SHP77 treated with DMSO at 0.1 percent for 48 hours (cell line): Measurements from ENCODE around the gene ATP5PO.
"Not testable (repeated sequence)": the region's sequence is repeated elsewhere in the genome, so short reads cannot be mapped to it uniquely, and the experiment has no call there.

Source experiments
- DNase-seq: peaks from one replicate; lab custom pipeline; 2025; lab: John Stamatoyannopoulos, UW

The ATP5PO gene

DNA sequence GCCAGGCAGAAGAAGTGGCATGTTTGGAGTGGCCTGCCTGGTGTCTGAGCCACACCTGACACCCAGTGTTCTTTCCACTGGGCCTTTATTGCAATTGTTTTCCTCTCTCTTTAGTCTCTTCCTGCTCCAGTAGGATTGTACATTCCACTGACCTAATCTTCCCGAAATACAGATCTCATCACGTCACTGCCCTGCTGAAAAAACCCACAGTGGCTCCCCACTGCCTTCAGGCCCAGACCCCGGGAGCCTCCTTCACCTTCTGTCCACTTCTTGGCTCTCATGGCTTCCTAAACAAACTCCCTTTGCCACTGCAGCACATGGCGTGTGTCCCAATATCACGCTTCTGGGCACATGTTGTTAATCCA lies 25.3 kb upstream of the ATP5PO start:
- no peak for DNase-seq

DNA sequence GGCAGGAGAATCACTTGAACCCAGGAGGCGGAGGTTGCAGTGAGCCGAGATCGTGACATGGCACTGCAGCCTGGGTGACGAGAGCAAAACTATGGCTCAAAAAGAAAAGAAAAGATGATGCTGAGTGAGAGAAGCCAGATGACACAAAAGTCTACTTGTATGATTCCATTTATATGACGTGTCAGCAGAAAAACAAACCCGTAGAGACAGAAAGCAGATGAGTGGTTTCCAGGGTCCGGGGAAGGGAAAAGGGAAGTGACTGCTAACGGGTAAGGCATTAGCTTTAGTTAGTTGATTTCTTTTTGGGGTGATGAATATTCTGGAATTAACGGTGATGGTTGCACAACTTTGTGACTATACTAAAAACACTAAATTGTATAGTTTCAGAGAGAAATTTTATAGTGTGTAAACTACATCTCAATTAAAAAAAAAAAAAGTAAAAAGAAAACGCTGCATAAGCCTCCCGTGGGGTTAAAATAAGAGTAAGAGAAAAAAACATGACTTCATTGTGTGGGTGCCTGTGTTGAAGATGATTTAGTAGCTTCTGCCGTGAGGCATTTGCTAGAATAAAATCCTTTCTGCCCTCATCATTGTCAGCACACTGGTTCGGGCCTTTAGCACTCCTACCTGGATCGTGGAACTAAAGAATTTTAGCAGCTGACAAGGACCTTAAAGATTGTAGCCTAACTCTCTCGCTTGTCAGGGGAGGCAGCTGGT lies 24.7 kb upstream of the ATP5PO start:
- DNase-seq = no peak

DNA sequence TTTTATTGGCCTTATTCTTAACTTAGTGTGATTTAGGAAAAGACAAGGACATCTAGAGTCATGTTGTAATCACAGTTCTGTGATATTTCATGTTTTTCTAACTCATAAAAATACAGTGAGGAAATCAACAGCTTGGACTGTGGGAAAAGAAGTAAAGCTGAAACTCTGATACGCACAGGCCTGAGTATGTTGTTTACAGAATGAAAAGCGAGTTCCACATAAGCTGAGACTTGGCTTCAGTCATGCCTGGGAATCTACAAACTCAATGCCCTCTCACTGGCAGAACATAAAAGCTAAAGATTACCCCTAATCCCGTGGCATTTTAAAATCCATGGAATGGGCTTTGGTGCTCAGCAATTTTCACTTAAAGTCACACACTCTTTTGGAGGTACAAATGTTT lies 23.6 kb upstream of the ATP5PO start:
- no peak for DNase-seq

DNA sequence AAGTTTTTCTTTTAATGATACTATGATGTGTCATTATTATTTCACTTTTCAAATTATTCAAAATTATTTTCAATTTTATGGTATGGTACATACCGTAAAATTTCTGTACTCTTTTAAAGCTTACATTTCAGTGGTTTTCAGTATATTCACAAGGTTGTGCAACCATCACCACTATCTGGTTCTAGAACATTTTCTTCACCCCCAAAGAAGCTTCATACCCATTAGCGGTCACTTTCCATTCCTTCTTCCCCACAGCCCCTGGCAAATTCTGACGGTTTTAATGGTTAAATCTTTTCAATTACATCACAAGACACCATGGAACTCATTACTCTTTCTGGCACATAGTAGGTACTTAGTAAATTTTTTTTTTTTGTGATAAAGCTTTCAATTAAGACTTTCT lies 22.8 kb upstream of the ATP5PO start:
- DNase-seq = no peak

DNA sequence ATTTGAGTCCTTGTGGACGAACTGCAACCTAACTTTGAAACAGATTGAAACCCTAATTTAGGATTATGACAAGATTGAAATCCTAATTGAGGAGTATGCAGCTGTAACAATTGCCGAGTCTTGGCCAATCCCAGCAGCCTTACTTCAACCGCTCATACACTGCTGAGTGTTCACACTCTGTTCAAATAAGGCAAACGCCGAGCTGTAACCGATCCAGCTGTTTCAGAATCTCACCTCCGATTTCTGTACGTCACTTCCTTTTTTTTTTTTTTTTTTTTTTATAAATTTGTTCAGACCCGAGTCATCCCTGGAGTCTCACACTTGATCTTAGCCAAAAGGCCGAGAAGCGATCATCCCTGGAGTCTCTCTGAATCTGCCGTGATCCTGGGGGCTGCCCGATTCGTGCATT lies 22.3 kb upstream of the ATP5PO start:
- no peak for DNase-seq

DNA sequence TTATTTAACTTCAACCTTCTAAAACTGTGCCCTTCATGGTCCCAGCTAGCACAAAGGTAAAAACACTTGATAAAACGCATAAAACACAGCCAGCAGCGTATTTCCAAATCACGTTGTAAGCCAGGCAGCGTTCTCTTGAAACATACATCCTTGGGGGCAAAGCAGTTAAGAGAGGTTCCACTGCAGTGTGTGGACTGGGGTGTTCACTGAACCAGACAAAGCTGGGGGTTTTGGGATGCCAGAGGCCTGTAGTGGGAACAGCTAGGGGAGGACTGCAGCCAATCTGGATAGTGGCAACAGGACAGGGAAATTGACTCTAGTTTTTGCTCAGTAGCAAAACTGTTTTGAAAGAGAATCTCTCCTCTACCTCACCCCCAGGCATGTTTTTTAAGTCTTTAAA lies 21.5 kb upstream of the ATP5PO start:
- DNase-seq = no peak

DNA sequence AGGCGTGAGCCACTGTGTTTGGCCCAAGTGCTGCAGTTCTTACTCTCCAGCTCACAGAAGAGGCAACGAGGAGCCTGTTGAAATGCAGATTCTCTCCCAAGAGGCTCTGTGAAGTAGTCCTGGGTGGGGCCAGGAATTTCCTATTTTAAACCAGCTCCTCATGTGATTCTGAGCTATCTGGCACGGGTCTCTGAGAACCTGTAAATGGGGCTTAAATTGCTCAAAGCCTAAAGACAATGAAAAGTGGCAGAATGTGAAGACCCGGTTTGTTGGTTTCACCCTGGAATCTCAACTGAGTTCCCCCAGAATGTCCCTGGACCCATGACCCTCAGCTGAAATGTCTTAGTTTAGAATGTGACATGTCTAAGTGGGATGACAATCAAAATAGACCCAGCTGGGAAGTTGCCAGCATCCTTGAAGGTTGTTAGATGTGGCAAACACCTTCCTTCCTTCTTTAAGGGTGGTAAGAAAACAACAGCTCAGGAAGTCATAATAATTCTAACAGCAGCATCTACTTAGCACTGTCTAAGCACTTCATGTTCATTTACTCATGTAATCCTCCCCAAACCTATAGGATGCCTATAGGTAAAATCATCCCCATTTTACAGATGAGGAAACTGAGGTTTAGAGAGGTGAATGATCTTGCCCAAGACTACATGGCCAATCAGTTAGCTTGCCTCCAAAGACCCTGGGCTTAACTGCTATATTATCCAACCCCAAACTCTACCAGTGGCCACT lies 20.9 kb upstream of the ATP5PO start:
- no peak for DNase-seq

DNA sequence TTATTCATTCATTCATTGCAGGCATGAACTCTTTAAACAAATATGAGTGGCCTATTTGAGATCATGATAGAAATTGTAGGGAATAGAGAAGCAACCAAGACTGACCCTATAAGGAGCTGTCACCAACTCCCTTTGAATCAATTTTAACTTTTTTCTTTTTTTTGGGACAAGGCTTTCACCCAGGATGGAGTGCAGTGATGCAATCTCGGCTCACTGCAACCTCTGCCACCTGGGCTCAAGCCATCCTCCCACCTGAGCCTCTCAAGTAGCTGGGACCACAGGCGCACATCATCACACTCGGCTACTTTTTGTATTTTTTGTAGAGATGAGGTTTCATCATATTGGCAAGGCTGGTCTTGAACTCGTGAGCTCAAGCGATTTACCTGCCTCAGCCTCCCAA lies 17.1 kb upstream of the ATP5PO start:
- no peak for DNase-seq

DNA sequence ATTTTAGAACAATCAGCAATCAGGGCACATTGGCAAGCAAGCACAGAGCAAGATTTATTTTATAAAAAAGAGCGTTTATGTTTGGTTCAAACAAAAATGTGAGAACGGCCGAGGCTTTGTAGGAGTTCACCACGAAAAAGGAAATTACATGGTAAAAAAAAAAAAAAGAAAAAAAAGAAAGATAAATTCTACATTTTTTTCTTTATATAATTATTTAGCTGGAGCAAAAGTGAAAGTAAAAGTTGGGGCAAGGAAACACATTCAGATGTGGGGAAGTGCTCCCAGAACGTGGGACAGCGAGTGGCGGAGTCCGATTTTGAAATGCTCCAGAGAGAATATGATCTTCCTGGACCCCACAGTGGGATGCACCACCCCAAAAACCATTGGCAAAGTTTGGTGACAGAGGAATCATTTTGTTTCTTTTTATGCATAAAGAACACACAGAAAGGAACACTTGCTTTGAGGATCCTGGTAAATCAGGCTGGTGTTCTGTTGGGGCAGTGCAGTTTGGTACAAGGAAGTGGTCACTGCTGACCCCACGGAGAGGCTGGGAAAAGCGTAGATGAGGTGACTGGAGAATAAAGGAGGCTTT lies 16.3 kb upstream of the ATP5PO start:
- DNase-seq = no peak

DNA sequence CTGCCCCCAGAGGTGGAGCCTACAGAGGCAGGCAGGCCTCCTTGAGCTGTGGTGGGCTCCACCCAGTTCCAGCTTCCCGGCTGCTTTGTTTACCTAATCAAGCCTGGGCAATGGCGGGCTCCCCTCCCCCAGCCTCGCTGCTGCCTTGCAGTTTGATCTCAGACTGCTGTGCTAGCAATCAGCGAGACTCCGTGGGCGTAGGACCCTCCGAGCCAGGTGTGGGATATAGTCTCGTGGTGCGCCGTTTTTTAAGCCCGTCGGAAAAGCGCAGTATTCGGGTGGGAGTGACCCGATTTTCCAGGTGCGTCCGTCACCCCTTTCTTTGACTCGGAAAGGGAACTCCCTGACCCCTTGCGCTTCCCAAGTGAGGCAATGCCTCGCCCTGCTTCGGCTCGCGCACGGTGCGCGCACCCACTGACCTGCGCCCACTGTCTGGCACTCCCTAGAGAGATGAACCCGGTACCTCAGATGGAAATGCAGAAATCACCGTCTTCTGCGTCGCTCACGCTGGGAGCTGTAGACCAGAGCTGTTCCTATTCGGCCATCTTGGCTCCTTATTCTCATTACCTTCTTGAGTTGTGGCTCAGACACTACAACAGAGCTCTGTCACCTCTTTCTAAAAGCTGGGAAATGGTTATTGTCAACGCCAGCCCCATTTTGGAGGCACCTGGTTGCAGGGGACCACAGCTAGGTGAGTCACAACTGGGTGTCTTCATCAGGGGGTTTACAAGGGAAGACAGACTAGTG lies 15.6 kb upstream of the ATP5PO start:
- not testable (repeated sequence) for DNase-seq

DNA sequence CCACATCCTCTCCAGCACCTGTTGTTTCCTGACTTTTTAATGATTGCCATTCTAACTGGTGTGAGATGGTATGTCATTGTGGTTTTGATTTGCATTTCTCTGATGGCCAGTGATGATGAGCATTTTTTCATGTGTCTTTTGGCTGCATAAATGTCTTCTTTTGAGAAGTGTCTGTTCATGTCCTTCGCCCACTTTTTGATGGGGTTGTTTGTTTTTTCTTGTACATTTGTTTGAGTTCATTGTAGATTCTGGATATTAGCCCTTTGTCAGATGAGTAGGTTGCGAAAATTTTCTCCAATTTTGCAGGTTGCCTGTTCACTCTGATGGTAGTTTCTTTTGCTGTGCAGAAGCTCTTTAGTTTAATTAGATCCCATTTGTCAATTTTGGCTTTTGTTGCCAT lies 10.6 kb upstream of the ATP5PO start:
- DNase-seq = not testable (repeated sequence)

DNA sequence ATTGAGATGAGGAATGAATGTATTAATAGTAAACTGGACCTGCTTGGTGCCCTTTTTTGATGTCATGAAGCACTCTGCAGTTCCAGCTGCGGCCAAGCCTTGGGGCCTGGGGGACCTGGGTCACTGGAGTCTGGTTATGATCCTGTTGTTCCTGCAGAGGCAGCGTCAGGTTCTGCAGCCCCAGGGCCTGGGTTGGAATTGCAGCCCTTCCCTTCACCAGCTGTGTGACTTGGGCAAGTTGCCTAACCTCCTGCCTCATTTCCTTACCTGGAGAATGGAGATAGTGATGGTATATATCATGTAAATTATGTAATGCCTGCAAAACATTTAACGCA lies 9.1 kb upstream of the ATP5PO start:
- no peak for DNase-seq

DNA sequence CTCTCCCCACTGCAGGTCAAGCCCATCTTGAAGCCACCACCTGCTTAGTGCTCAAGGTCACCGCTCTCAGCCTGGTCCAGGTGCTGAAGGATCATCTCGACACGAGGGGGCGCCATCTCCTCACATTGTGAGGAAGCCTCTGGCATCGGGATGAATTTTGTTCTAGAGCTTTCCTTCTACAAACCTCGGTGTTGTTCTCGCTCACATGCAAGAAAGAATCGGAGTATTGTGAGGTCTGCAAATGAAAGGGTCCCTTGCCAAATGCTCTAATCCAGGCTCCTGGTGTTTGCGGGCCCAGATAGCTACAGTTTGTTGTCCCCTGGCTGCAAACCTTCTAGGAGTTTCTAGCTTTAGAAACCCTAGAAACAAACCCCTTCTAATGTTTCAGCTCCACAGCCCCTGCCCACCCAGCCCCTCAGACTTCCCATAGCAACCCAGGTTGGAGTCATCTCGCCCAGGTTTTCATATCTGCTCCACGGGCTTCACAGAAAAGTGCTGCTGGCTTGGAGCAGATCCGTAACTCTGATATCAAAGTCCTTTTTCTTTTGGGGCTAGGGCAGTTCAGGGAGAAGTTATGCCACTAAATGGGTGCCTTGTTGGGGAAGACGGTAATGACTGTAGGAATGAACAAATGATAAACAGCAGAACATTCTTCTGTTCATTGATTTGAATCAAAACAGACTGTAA lies 8.6 kb upstream of the ATP5PO start:
- peak; percentile 21 for DNase-seq

DNA sequence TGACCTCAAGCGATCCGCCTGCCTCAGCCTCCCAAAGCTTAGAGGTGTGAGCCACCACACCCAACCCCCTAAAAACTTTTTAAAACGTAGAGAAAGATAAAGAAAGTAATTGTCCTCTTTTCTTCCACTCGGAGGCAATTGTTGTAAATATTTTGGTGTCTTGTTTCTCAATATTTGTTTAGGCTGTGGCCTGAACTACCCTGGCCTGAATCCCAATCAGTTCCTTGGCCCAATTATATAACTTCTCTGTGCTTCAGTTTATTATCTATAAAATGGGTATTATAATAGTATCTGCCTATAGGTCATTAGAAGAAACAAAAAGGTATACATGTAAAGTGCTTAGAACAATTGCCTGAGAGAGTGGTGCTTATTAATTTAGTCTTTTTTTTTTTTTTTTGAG lies 1.8 kb upstream of the ATP5PO start:
- DNase-seq = no peak

DNA sequence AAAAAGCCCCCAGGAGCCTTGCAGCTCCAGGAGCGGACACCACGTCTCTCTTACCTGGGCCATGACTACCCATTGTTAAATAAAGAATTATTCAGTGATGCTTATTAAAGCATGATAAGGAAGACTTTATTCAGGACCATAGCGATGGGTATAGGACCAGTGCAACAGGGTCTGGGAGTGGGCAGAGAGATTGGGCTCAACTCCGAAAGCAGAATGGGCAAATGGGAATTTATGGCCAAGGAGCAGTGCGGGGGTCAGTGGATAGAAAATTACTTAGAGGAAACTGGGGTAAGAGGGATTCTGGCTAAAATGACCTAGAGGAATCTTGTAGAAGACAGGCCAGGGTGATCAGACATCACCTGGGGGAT lies 580 bp upstream of the ATP5PO start:
- DNase-seq = no peak

DNA sequence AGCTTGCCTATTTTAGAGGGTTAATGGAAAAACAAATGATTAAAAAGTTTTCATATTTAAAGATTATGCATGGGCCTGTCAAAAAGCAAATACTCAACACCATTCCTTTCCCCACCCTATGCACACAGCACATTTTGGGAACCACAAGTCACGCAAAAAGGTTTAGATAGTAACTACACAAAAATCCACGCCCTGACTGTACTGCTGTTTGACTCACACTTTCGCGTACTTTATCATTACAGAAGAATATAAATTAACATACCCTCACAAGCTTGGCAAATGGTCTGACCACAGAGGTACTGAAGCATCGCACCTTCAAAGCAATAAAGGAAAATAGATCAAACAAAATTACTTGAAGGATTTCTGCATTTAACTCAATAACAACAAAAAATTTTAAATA lies 1.4 kb downstream of the ATP5PO start:
- no peak for DNase-seq

DNA sequence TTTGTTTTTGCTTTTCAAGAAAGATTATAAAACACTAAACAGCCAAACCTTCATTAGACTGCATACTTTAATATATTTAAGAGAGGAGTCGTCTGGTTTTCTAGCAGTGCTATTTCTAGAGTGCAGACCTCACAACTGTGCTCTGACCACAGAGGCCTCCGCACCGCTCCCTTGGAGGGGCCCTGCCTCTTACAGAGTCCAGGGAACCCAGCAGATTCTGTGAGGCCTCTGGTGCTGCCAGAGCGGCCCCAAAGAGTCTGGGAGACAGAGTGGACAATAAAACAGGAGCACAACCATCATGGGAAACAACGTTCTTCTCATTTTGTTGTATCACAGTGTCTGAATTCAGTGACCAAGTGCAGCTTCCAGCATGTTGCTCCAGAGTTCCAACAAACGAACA lies 5.8 kb downstream of the ATP5PO start:
- no peak for DNase-seq

DNA sequence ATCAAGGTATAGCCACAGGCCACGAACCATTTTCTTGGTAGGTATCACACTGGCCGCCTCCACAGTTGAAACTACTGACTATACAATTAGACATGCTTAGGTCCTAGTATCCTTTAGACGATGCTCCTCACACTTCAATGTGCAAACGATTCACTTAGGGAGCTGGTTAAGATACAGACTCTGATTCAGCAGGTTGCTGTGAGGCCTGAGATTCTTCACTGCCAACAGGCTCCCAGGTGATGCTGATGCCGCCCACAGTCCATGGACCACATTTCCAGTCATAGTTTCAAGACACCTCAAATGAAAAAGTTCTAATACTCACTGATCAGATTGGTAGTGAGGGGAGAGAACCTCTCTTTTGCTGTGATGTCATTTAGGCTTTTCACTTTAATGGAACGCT lies 6.8 kb downstream of the ATP5PO start:
- no peak for DNase-seq

DNA sequence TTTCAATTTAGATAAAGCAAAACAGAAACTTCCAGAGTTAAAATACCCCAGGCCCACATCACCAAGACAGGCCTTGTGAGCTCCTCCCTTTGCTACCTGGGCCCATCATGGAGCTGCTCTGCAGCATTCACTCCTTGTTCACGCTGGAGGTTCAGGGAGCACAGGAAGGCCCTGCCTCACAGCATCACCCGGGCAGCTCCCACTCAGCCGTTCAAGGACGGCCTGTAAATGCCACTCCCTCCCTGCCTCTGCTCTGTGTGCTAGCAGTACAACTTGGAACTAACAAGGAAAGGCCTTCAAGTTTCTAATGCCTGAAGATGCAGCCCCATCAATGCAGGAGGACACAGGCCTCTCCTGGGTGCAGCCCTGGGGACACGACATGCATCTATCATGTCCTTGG lies 11.6 kb downstream of the ATP5PO start:
- no peak for DNase-seq

DNA sequence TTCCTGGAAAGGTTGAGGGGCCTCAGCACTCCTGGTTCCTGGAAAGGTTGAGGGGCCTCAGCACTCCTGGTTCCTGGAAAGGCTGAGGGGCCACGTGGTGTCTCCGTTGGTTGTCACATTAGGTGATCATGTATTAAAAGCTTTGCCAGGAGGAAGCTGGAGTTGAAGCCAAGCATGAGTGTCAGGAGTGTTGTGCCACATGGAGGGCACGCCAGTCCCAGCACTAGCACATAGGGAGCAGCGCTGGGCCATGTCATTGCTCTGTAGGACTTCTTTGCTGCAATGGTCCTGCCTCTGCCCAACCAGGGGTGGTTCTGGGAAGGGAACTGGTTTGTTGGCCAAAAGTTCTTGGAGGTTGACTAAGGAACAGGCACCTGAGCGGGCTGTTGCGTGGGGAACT lies 13.3 kb downstream of the ATP5PO start:
- no peak for DNase-seq

DNA sequence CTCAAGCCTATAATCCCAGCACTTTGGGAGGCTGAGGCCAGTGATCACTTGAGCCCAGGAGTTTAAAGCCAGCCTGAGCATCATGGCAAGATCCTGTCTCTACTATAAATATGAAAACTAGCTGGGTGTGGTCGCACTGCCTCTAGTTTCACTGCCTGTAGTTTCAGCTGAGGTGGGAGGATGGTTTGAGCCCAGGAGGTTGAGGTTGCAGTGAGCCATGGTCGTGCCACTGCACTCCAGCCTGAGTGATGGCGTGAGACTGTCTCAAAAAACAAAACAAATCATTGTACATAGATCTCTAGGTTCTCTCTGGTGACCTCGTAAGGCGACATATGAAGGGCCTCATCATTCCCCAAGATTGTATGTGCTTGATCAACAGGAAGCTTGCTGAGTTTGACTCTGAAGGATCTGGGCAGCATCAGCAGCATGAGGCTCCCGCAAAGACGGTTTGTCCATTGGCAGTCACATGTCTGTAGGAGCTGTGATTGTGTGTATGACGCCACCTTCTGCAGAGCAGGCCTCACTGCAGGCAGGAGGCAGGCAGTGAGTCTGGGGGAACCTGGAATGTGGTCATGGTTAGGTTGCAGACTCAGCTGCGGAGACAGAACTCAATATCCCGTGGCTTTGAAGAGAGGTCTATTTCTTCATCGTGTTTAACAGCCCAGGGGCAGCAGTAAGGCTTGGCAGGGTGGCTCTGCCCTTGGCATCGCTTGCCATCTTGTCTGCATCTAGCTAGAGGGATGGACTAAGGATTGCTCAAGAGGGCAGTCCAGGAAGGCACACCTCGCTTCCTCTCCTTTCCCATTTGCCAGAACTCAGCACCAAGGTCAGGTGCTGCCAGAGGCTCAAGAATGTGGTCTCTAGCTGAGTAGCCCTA lies 14.0 kb downstream of the ATP5PO start:
- no peak for DNase-seq
